CMK (cell line): ENCODE measurements around the gene GRIPAP1.
"Not testable (repeated sequence)": the region's sequence is repeated elsewhere in the genome, so short reads cannot be mapped to it uniquely, and the experiment has no call there.

Source experiments
- DNase-seq: peaks from one replicate; pipeline ENCODE4 v3.0.0-alpha.2; 2010; ENCODE audit warnings: low read depth

The GRIPAP1 gene

GRCh38 chrX:48997455-48997854 is 4.6 kb downstream of the GRIPAP1 start:
- DNase-seq: no peak

- DNase-seq: no peak
Measured at GRCh38 chrX:48996969-48997368, 5.1 kb downstream of the GRIPAP1 start.

GRCh38 chrX:48992341-48992740 is 9.7 kb downstream of the GRIPAP1 start:
- DNase-seq: no peak

- DNase-seq: no peak
Measured at GRCh38 chrX:48989483-48989882, 12.6 kb downstream of the GRIPAP1 start.

GRCh38 chrX:48983896-48984295 is 18.2 kb downstream of the GRIPAP1 start:
- DNase-seq: no peak

- no peak for DNase-seq
Measured at GRCh38 chrX:48983081-48983480, 19.0 kb downstream of the GRIPAP1 start.

GRCh38 chrX:48981178-48981577 is 20.9 kb downstream of the GRIPAP1 start:
- DNase-seq: no peak

- not testable (repeated sequence) for DNase-seq
Measured at GRCh38 chrX:48980341-48980740, 21.7 kb downstream of the GRIPAP1 start.

GRCh38 chrX:48978226-48978625 is 23.8 kb downstream of the GRIPAP1 start:
- DNase-seq: no peak

- DNase-seq: no peak
Measured at GRCh38 chrX:48976086-48976485, 26.0 kb downstream of the GRIPAP1 start.

GRCh38 chrX:48975541-48975940 is 26.5 kb downstream of the GRIPAP1 start:
- no peak for DNase-seq

GRCh38 chrX:48975041-48975440 is 27.0 kb downstream of the GRIPAP1 start:
- DNase-seq: no peak

GRCh38 chrX:48974574-48974973 is 27.5 kb downstream of the GRIPAP1 start:
- no peak for DNase-seq

GRCh38 chrX:48974033-48974432 is 28.0 kb downstream of the GRIPAP1 start:
- no peak for DNase-seq

GRCh38 chrX:48972220-48973164 is 29.6 kb downstream of the GRIPAP1 start:
- no peak for DNase-seq

- DNase-seq: no peak
Measured at GRCh38 chrX:48971249-48972219, 30.5 kb downstream of the GRIPAP1 start, which contains the start of gene KCND1. KCND1 (minus strand) TSS chrX:48971844; CDS start chrX:48970271, 1,573 bp downstream.

GRCh38 chrX:48969471-48969870 is 32.6 kb downstream of the GRIPAP1 start:
- no peak for DNase-seq

GRCh38 chrX:48968377-48968776 is 33.7 kb downstream of the GRIPAP1 start:
- DNase-seq: no peak

- no peak for DNase-seq
Measured at GRCh38 chrX:48966796-48967579, 35.1 kb downstream of the GRIPAP1 start.

- no peak for DNase-seq
Measured at GRCh38 chrX:48965959-48966358, 36.1 kb downstream of the GRIPAP1 start.

- DNase-seq: no peak
Measured at GRCh38 chrX:48961585-48962091, 40.4 kb downstream of the GRIPAP1 start.
